GM23248 (cell line): ENCODE data around the gene CDH13.

Experiments
- EZH2 ChIP-seq: fragments of 200-600 bp; sonication (generic); IDR thresholded peaks from 2 replicates; pipeline ENCODE4 v1.6.1; 2018; ENCODE audit warnings: antibody characterized with exemption, mild to moderate bottlenecking; ENCODE audit not compliant: insufficient read depth, poor library complexity, severe bottlenecking
- EZH2phosphoT487 ChIP-seq: fragments of 200-600 bp; sonication (generic); IDR thresholded peaks from 2 replicates; pipeline ENCODE4 v1.6.1; 2018; ENCODE audit warnings: antibody characterized with exemption, moderate library complexity, mild to moderate bottlenecking, low read depth; ENCODE audit not compliant: insufficient read depth

GRCh38 chr16:82895843-82896242 lies 269.1 kb downstream of the CDH13 start:
- TF ChIP-seq EZH2: no peak
- TF ChIP-seq EZH2phosphoT487: no peak
